OCI-LY7 (cell line): Measurements from ENCODE around the gene ZNF474. TPM values are rescaled to one million over a fixed set of nuclear protein-coding genes. Genes with fewer than 3 reads are reported as not detected.

Source experiments
- BruUV-seq: library from RNA; stranded (reverse); fragments of 400-500 nt; replicated peaks from 2 replicates; lab custom pipeline; 2021; lab: Mats Ljungman, UMichigan
- CTCF ChIA-PET: fragments of 300-600 bp; sonication (Branson Sonifier 250); formaldehyde crosslinking; loops from one replicate; lab custom pipeline; 2022; ENCODE audit warnings: antibody characterized with exemption; ENCODE audit not compliant: unreplicated experiment; lab: Charles Lee
- POLR2A ChIA-PET: fragments of 300-600 bp; sonication (Branson Sonifier 250); formaldehyde crosslinking; loops from one replicate; lab custom pipeline; 2022; ENCODE audit warnings: antibody characterized with exemption; lab: Charles Lee
- DNase-seq: peaks from one replicate; pipeline ENCODE4 v3.0.0-alpha.2; 2015; ENCODE audit warnings: low spot score
- H2AFZ ChIP-seq: fragments of 200-600 bp; sonication (generic), shearing (Covaris generic); 2 replicates; pipeline ENCODE4 v1.6.1; 2014; ENCODE audit warnings: mild to moderate bottlenecking, antibody characterized with exemption, low read length, moderate library complexity
- H3K27ac ChIP-seq: fragments of 200-600 bp; sonication (generic); 2 replicates; pipeline ENCODE4 v1.5.1; 2014; ENCODE audit warnings: mixed run types, low read depth, mild to moderate bottlenecking, moderate library complexity, low read length, inconsistent platforms; ENCODE audit not compliant: poor library complexity, severe bottlenecking
- H3K36me3 ChIP-seq: fragments of 200-600 bp; sonication (generic); 2 replicates; pipeline ENCODE4 v1.6.1; 2014; ENCODE audit warnings: mild to moderate bottlenecking, antibody characterized with exemption, low read length, moderate library complexity, mixed read lengths; ENCODE audit not compliant: insufficient read depth
- H3K4me1 ChIP-seq: fragments of 200-600 bp; sonication (generic); 2 replicates; pipeline ENCODE4 v1.5.1; 2014; ENCODE audit warnings: mild to moderate bottlenecking, low read length; ENCODE audit not compliant: insufficient read depth, poor library complexity, severe bottlenecking
- H3K4me2 ChIP-seq: fragments of 200-600 bp; sonication (generic); 2 replicates; pipeline ENCODE4 v1.6.1; 2014; ENCODE audit warnings: mild to moderate bottlenecking, low read length
- H3K4me3 ChIP-seq: fragments of 200-600 bp; sonication (generic); 2 replicates; pipeline ENCODE4 v1.5.1; 2014; ENCODE audit warnings: mild to moderate bottlenecking, low read depth, low read length; ENCODE audit not compliant: poor library complexity, severe bottlenecking
- H3K79me2 ChIP-seq: fragments of 200-600 bp; sonication (generic); 2 replicates; pipeline ENCODE4 v1.6.1; 2016; ENCODE audit warnings: low read depth, mild to moderate bottlenecking, low read length, moderate library complexity, mixed read lengths; ENCODE audit not compliant: insufficient read depth
- H3K9me2 ChIP-seq: fragments of 200-600 bp; sonication (generic); 2 replicates; pipeline ENCODE4 v1.6.1; 2016; ENCODE audit warnings: mild to moderate bottlenecking, low read length, mixed read lengths; ENCODE audit not compliant: insufficient read depth
- H3K9me3 ChIP-seq: fragments of 200-600 bp; sonication (generic); 2 replicates; pipeline ENCODE4 v1.6.1; 2014; ENCODE audit warnings: mild to moderate bottlenecking, mixed run types, low read length, mixed read lengths
- H4K20me1 ChIP-seq: fragments of 200-600 bp; sonication (generic); 2 replicates; pipeline ENCODE4 v1.6.1; 2014; ENCODE audit warnings: mild to moderate bottlenecking, antibody characterized with exemption, low read length, moderate library complexity, mixed read lengths; ENCODE audit not compliant: insufficient read depth
- EZH2phosphoT487 ChIP-seq: fragments of 200-600 bp; sonication (generic); IDR thresholded peaks from 2 replicates; pipeline ENCODE4 v1.6.1; 2018; ENCODE audit warnings: low read depth, borderline replicate concordance, mild to moderate bottlenecking, mixed run types, antibody characterized with exemption, low read length, moderate library complexity, mixed read lengths
- intact Hi-C: fragments of 100-400 bp; cut with micrococcal nuclease; formaldehyde crosslinking; loops from one replicate; pipeline ENCODE4 v1.10.0; 2022; ENCODE audit not compliant: unreplicated experiment
- total RNA-seq, 2 experiments: library from RNA; depleted of rRNA in 1 of 2; stranded (reverse); fragments of >200 nt in 1 of 2; shearing (Covaris generic) in 1 of 2; gene quantifications; 2 replicates each; pipeline ENCODE4 v1.2.3, GENCODE V29; 2014 to 2022
- TF ChIP-seq, protein P1 (sequence below): fragments of 200-600 bp; sonication (generic); conservative IDR thresholded peaks from 2 replicates; pipeline ENCODE4 v1.5.1; 2014; ENCODE audit warnings: mild to moderate bottlenecking, antibody characterized with exemption, low read length, moderate library complexity, mixed read lengths

ZNF474 gene
- total RNA-seq, 2 experiments from 2014 or later: not detected

DNA sequence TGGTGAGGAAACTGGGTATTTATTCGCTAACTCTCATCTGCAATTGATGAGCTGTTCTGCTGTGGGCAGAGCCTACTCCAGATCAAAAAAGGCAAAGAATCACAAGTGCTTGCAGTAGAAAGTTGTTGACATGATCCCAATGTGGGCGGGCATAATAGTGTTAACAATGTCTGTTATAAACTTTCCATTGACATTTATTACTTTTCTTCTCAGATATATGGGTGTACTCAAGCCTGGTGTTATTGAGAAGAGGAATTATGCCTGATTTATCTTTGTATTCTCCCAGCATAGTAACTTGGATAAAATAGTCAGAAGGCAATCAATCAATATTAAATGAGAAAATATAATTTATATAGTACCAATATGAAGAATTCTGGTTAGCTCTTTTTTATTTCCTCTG lies 47.8 kb downstream of the ZNF474 start:
- no peak for DNase-seq
- H2AFZ ChIP-seq: no peak overlapping the region
- H3K4me1 ChIP-seq: no peaks in the 10 kb centered on the region
- intact Hi-C loops: no loop called here
- CTCF ChIA-PET: no interaction called here
- no peak overlapping the region for H3K27ac ChIP-seq
- no peaks in the 10 kb centered on the region for H3K9me3 ChIP-seq
- H4K20me1 ChIP-seq: no peaks in the 10 kb centered on the region
- TF ChIP-seq, protein P1, sequence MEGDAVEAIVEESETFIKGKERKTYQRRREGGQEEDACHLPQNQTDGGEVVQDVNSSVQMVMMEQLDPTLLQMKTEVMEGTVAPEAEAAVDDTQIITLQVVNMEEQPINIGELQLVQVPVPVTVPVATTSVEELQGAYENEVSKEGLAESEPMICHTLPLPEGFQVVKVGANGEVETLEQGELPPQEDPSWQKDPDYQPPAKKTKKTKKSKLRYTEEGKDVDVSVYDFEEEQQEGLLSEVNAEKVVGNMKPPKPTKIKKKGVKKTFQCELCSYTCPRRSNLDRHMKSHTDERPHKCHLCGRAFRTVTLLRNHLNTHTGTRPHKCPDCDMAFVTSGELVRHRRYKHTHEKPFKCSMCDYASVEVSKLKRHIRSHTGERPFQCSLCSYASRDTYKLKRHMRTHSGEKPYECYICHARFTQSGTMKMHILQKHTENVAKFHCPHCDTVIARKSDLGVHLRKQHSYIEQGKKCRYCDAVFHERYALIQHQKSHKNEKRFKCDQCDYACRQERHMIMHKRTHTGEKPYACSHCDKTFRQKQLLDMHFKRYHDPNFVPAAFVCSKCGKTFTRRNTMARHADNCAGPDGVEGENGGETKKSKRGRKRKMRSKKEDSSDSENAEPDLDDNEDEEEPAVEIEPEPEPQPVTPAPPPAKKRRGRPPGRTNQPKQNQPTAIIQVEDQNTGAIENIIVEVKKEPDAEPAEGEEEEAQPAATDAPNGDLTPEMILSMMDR: no peak
- H3K4me2 ChIP-seq: no peak overlapping the region
- no peak overlapping the region for H3K4me3 ChIP-seq
- no peaks in the 10 kb centered on the region for H3K9me2 ChIP-seq
- H3K36me3 ChIP-seq: no peaks in the 10 kb centered on the region
- no TSS peak for BruUV-seq
- POLR2A ChIA-PET: interaction anchor here (1.0 kb wide), 1 partner anchor 17 kb away, joined by 3 read pairs; no protein-coding TSS in a partner anchor
- no peaks in the 10 kb centered on the region for H3K79me2 ChIP-seq

DNA sequence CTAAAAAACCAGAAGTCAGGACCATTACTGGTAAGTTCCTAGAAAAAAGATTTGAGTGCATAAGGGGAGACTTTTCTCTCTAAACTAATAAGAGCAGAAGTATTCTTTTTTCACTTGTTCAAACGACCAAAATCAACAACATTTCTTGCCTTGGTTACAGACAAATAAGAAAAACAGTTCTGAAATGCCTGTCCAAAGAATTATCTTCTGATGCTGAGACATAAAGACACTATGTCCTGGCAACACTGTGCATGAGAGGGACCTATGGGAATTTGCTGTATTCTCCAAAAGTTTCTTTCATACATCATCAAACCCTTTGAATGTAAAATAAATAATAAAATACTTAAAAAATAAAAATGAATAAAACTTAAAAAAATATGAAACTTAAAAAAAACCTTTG lies 50.4 kb downstream of the ZNF474 start:
- intact Hi-C loops: no loop called here
- Histone ChIP-seq H3K4me3 (no peak overlapping the region), H3K27ac (no peak overlapping the region), H4K20me1 (no peaks in the 10 kb centered on the region), H2AFZ (no peak overlapping the region), H3K79me2 (no peaks in the 10 kb centered on the region), H3K9me2 (no peaks in the 10 kb centered on the region), H3K4me2 (no peak overlapping the region), H3K36me3 (no peaks in the 10 kb centered on the region), H3K4me1 (no peaks in the 10 kb centered on the region), H3K9me3 (no peaks in the 10 kb centered on the region)
- DNase-seq: no peak
- ChIA-PET CTCF (no interaction called here), POLR2A (no interaction called here)
- BruUV-seq: no TSS peak
- no peak for TF ChIP-seq EZH2phosphoT487
- TF ChIP-seq, protein P1: no peak

DNA sequence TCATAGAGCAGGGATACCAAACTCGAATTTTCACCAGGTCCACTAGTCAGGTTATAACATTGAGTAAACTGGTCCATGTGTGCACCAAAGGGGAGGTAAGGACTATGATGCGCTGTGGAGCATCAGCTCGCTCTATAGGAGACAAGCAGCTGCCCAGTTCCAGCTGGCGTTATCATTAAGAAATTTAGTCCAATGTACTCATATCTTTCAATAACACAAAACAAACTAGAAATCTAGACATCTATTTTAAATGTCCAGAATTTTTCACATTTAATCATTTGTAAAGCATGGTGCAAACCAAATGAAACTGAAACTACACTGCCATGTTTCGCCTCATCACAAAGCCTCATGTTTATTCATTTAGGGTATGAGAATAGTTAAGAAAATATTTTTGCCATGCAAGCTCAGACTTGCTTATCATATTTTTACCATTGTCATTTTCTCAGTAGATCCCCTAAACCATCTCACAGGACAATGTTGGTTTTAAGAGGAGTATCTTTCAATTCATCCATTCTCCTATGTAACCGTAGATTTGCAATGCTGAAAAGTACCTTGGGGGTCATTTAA lies 50.9 kb downstream of the ZNF474 start:
- Histone ChIP-seq H4K20me1 (no peaks in the 10 kb centered on the region), H3K9me2 (no peaks in the 10 kb centered on the region), H3K4me2 (no peak overlapping the region), H3K79me2 (no peaks in the 10 kb centered on the region), H2AFZ (no peak overlapping the region), H3K27ac (no peak overlapping the region), H3K4me3 (no peak overlapping the region), H3K9me3 (no peaks in the 10 kb centered on the region), H3K4me1 (no peaks in the 10 kb centered on the region), H3K36me3 (no peaks in the 10 kb centered on the region)
- CTCF ChIA-PET: no interaction called here
- no peak for DNase-seq
- BruUV-seq: no TSS peak
- intact Hi-C loops: no loop called here
- no peak for TF ChIP-seq EZH2phosphoT487
- TF ChIP-seq, protein P1: no peak
- POLR2A ChIA-PET: no interaction called here
